Suppressor macrophage treated with lipopolysaccharide for 4 hours (primary cell): ENCODE results near the gene MMEL1.

Experiments
- DNase-seq: peaks from one replicate; pipeline ENCODE4 v3.0.0-alpha.2; 2020

Gene MMEL1

DNA sequence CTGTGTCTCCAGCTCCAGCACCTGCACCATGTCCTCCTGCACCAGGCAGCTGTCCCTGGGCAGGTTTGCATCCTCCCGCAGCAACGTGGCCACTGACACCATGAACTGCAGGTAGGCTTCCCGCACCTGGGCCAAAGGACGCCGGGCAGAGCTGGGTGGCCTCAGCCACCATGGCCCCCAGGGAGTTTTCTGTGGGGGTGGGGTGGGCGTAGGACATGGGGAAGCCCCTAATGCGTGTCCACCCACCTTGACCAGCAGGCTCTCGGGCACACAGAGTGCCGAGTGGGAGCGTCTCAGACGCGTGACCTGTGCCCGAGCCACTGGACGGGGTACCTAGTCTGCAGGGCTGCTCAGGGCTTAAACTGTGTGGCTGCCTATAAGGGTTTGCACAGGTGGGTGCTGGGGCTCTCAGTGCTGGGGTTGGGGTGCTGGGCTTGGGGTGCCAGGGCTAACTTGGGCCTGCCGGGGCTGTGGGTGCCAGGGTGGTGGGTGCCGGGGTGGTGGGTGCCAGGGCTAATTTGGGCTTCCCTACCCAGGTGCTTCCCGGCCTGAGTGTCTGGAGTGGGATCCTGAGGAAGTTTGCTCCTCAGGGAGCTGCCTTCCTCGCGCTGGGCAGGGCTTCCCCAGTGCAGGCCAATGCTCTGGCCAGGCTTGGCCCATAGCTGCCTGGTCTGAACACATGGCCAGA, 28.5 kb downstream of the MMEL1 start:
- no peak for DNase-seq

DNA sequence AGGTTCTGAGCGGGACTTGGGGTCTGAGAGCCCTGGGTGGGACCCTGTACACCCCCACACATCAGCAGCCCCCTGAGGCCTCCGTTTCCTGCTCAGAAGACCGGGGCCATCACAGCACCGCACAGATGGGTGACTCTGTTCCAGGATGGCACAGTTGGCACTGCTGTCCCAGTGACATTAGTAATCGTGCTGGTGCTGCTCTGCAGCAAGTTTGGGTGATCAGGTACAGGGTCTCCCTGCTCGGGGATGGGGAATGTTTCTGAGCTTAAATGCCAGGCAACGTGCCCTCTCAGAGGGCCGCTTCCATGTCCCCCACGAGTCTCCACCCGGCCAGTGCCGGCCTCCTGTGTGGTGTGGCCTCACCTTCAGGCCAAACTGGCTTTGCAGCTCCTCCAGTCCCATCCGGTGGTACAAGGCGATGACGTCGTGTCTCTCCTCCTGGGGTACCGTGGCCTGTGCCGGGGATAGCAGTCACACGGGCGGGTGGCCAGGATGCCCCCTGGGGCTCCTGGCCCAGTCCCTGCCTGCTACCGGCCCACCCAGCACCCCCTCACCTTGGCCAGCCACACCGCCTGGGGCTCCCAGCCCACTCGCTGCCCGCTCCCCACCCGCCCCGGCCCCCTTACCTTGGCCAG, 29.2 kb downstream of the MMEL1 start:
- DNase-seq = no peak

- DNase-seq = no peak
Measured at GRCh38 chr1:2602866-2603520, 29.8 kb downstream of the MMEL1 start.

DNA sequence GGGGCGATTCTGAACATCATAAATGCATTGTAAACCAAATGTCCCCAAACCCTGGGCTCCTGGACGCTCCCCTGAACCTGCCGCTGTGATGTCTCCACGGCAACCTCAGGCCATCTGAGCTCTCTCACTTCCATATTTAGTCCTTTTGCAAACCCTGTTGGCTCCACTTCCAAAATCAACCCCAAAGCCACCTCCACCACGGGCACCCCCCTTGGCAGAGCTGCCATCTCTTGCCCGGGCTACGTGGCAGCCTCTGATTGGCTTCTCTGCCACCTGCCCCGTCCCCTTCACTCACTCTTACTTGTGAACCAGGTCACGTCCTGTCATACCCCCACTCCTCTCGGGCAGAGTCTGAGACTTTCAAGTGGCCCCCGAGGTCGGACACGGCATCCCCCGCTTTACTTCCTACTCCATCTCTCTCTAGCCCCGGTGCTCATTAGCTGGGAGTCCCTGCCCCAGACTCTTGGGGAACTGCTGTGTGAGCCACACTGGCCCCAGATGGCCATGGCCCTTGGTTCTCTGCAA, 30.4 kb downstream of the MMEL1 start:
- no peak for DNase-seq

DNA sequence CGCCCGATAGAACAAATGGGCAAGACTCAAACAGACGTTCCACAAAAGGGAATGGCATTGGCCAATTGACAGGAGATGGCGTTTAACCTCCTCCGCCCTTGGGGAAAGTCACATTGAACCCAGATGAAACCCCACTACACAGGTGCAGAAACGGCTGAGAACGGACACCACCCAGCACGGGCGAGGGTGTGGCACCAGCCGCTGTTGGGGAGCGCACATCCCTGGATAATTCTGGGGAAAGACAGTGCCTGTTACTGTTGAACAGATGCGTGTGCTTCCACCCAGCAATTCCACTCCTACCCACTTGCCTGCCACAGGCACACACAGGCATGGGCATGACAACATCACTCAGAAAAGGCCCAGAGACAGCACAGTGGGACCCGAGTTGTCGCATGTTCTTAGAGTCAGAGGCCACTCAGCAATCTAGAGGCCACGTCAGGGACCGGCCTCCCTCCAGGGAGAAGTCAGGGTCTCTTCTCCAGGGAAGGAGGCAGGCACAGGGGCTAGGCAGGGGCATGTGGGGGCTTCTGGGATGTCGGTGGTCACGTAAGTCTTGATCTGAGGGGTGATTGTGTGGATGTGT, 31.0 kb downstream of the MMEL1 start:
- no peak for DNase-seq

- no peak for DNase-seq
Measured at GRCh38 chr1:2598329-2598931, 34.4 kb downstream of the MMEL1 start.

GRCh38 chr1:2597441-2598328, 35.1 kb downstream of the MMEL1 start:
- no peak for DNase-seq

GRCh38 chr1:2596530-2597333, 36.1 kb downstream of the MMEL1 start:
- no peak for DNase-seq

- no peak for DNase-seq
Measured at GRCh38 chr1:2595812-2596529, 36.8 kb downstream of the MMEL1 start.

DNA sequence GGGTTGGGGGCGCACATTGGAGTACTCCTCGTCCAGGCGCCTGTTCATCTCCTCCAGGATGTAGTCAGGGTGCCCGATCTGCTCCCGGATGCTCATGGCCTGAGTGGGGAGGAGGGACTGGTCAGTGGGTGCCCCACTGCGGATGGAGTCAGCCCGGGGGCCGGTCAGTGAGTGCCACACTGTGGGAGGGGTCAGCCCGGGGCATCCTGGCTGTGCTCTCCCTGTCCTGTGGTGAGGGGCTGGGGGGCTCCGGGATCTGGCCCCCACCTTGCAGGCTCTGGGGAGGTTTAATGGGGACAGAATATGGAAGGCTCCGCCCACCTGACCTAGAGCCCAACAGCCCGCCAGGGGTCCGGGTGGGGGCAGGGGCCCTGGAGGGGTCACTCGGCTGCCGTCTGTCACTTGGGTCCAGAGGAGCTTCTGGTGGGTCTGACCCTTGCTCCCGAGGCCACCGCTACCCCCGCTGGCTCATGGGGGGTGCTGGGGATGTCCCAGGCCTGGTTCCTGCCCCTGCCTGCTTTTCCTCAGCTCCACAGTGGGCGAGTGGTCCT, 37.5 kb downstream of the MMEL1 start:
- no peak for DNase-seq

GRCh38 chr1:2594641-2595131, 38.1 kb downstream of the MMEL1 start:
- DNase-seq = no peak

- DNase-seq = no peak
Measured at GRCh38 chr1:2594001-2594640, 38.7 kb downstream of the MMEL1 start.

DNA sequence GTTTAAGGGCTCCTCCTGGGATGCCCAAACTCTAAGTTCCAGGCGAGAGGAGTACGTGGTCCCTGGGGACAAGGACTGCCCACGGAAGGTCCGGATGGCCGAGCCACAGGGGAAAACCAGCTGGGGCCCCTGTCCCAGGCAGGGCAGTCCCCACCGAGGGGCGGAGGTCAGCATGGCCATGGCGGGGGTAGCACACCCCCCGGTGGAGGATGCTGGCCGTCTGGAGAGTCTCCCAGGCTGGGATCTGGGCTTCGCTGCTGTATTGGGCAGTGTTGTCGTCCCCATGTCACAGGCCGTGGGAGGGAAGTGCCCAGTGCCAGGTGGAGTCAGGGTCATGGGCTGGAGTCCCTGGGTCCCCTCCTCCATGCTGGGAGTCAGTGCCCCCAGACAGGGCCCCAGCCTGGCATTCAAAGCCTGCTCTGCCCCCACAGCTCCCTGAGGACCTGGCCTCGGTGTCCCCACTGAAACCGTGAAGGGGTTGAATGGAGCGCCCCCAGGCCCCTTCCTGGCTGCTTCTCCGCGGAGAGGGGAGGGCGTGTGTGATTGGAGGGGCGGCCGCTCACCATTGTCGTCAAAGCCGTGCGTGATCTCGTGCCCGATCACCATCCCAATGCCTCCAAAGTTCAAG, 39.5 kb downstream of the MMEL1 start:
- DNase-seq = no peak

DNA sequence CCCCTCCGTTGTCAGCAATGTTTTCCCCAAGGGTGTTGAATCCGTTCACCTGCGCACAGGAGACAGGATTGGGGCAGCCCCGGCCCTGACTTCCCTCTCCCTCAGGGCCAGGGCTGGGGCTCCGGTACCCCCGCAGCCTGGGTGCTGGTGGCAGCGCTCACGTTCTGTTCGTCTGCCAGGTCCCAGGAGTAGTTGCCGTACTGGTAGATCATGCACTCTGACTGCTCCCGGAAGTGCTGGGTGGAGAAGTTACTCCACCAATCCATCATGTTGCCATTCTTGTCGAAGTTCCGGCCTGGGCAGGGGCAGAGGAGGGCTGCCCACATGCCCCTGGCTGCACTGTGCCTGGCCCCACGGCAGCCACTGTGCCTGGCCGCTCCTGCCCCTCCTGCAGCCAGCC, 40.1 kb downstream of the MMEL1 start:
- DNase-seq = no peak

DNA sequence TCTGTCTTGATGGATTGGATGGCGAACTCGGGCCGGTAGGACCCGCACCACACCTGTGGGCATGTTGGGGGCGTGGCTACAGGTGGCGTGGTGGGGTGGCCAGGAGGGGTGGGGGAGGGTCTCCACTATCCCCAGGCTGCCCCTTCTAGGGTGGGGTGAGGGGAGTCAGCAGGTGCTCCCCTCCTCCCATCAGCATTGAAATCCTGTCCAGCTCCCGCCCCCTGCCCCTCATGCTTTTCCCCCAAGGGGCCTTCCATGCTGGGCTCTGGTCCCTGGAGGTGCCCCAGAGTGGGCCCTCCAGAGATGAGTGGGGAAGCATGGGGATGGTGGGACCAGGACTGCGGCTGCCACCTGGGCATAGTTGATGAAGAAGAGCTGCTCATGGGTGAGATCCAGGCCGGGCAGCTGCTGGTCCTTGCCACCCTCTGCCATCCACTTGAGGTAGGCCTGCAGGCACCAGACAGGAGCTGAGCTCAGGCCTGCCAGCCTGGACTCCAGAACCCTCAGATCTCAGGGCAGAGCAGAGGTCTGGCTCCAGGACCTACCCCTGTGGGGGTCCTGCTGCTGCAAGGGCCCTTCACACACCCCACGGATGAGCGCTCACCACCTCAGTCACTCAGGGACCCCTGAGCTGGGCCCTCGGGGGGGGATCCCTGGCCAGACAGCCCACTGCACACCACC, 41.1 kb downstream of the MMEL1 start:
- DNase-seq = no peak

DNA sequence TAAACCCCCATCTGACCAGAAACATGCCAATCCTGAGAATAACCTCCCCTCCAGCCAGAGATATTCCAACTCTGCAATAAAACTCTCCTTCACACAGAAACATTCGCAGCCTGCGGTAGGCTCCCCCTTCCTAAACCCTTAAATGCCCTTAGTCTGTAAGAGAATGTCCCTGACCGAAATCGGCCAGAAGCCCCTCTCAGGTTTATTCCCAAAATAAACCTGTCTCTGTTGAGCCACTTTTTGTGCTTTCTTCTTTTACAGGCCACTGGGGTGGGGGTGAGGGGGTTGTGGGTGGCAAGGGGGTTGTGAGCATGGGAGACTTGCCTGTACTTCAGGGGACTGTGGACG, 41.6 kb downstream of the MMEL1 start:
- no peak for DNase-seq

DNA sequence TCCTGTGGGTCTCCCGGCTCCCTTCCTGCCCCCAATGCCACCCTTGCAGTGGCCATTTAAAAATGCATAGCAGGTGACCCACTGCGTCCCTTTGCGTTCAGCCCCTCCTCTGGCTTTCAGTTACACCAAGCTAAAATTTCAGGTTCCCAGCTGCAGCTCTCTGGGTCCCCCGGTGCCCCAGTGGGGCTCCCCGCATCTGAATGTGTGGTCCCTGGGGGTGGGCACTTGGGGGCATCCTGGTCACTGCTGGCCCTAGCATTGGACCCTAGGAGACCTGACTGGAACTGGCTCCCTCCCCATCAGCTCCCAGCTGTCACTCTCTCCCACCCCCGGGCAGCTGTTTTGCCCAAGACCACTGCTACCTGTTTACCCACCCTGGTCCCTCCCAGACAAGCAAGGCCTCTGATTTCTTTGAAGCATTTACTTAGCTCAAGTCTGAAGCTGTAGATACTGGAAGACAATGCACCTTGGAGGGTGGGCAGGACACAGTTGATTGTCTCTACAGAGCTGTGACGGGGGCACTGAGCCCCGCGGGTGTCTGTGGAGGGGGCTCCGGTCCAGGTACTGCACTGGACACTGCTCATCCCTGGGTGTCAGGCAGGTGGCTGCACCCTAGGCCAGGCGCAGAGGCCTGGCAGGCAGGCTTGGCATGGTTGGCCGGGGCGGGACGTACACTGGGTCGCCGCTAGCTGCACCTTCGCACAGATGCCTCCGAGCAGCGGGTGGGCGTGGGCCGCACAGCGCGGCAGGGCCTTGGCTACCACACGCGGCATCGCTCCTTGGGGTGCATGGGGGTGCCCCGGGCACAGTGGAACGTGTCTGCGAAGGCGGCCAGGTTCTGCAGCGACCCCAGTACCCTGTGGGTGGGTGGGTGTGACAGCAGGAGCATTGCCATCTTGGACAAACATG, 42.3 kb downstream of the MMEL1 start:
- DNase-seq = no peak
